HG03558 (cell line): Measurements from ENCODE around the gene MUC5B.

Experiments used
- ATAC-seq: cut with Tn5 transposase; IDR thresholded peaks from one replicate; pipeline ENCODE4 v1.9.1; 2021; ENCODE audit warnings: moderate number of reproducible peaks; ENCODE audit not compliant: unreplicated experiment; ENCODE audit errors: extremely low read depth

The MUC5B gene

DNA sequence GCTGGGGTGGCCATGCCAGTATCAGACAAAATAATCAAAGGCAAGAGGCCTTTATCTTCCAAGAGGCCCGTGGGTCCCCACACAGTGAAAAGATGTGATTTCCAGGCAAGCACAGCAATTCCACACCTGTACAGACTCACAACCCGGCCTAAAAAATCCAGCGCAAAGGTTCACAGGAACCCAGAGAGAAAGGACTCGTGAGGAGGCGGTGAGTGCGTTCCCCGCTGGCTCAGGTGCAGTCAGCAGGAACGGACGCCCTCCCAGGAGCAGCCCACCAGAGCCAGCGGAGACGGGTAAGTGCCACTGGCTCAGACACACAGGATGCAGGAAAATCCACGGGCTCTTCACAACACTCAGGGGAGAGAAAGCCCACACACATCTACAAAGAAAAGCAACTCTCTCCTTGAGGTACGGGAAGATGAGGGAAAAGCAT is 82.2 kb downstream of the MUC5B start:
- no peak for ATAC-seq

DNA sequence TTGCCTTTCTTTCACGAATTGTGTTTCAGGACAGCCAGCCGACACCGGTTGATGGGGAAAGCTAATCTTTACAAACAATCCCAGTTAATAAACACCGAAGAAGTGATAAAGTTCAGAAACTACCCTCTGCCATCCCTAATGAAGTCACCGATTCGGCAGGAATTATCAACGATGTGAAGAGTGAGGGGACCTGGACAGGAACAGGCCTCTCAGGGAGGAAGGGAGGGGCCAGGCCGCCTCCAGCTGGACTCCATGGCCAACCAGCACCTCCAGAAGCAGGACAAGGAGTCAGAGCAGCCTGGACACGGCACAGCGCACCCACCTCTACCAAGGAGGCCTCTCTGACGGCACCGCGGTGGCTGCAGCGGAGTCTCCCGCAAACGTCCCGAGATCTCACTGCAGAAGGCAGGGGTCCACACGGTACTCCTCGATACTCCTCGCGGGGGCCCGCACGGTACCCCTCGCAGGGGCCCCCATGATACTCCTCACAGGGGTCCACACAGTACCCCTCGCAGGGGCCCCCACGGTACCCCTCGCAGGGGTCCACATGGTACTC is 82.7 kb downstream of the MUC5B start:
- no peak for ATAC-seq

DNA sequence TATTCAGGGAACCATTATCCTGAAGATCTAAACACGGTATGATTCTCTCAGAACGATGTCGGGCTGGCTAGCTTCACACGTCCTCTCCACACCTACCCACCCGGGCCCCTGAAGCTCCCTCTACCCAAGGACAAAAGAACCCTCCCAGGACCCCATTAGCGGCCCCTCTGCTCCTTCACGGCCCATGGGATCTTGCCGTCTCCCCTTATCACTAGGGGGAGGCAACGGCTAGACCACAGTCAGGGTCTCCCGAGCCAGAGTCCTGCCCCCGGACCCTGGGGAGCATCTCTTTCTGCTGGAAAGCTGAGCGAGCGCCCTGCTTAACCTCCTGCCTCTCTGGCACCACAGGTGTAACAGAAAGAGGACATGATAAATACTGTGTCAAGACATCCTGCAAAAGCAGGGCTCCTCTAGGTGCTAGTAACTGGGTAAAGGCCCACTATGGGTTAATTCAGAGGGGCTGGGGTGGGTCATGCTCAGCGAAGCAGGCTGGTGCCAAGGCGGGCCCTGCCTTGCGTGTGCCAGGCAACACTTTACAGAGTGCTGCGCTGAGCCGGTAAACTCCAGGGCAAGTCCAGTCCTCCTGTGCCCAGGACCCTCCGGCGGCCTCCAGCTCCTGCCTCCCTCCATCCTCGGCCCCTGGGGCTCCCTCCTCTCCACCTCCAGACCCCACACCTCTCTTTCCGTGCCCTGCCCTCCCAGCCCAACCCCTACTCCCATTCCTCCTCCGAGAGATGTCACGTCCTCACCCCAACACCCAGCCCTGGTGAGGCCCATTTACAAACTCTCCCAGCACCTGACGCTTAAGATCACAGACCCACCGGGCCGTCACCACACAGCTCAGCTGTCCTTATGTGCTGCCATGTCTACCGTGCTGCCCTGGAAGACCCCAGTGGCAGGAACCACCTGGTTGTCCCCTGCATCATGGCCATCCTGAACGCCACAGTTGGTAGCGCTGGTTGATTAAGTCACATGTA is 83.6 kb downstream of the MUC5B start:
- ATAC-seq: no peak

DNA sequence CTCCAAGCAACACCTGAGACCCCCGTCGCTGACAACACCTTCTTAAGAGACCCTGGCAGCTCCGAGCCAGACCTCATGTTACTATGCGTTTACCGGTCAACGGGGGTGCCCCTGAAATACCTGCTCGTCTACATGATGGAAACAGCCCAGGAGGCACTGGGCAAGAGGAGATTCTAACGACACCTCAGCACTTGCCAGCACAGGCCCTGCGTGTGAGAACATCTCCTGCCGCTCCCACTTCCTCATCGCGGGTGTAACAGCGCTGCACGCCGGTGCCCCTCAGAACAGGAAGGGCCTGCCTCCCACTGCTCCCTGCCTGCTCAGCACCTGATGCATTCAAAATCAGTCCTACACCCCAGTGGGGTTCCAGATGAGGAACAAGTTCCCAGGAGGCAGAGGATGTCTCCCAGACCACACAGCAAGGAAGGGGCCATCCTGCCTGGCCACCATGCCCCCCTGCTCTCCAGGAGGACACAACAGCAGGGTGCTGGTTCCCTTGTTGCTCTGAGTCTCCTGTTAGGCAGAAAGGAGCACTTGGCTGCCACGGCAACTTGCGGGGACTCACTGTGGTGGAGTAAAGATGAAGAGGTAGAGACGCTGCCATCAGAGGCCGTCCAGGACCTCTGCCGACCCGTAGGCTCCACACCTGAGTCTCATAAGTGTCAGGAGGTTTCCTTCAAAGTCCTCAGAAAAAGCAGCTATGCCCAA is 84.5 kb downstream of the MUC5B start:
- ATAC-seq: no peak

DNA sequence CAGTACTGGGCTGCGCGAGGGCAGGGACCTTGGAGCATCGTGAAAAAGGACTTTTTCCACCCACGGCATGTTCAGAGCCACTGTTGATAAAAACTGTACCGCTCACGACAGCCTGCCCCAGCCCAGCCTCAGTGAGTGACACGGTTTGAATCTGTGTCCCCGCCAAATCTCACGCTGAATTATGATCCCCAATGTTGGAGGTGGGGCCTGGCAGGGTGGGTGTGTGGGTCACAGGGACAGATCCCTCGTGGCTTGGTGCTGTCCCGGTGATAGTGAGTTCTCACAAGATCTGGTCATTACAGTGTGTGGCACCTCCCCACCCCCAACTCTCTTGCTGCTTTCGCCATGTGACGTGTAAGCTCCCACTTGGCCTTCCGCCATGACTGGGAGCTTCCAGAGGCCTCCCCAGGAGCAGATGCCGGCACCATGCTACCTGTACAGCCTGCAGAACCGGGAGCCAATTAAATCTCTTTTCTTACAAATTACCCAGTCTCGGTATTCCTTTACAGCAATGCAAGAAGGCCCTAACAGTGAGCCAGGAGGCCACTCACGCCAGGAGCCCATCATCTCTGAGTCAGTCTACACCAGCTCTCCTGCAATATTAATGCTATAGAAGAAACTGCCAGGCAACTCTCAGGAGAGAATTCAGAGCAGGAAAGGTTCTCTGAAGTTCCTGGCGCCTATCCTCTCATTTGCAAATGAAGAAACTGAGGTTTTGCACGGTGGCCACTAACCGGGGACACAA is 85.3 kb downstream of the MUC5B start:
- no peak for ATAC-seq

DNA sequence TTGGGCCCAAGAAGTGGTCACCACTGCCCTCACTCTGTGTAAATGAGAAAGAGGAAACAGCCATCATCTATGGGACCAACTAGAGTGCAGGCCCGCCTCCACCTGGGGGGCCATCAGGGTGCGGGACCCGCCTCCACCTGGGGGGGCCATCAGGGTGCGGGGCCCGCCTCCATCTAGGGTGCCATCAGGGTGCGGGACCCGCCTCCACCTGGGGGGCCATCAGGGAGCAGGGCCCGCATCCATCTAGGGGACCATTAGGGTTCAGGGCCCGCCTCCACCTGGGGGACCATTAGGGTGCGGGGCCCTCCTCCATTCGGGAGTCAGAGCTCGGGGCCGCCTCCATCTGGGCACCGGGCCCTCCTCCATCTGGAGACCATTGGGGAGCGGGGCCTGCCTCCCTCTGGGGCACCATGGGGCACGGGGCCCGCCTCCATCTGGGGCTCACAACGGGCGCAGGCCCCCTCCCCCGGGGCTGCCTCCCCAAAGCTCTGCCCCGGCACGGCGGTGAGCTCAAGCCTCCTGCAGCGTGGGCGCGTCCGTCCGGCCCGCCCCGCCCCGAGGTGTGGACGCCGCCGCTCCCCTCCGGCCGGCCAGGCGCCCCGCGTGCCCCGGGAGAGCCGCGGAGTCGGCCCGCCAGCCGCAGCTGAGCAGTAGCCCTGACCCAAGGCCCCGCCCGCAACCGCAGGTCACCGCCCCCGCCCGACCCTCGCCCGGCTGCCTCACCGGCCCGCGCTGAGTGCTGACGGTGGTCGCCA is 86.1 kb downstream of the MUC5B start:
- peak; percentile 17 for ATAC-seq

DNA sequence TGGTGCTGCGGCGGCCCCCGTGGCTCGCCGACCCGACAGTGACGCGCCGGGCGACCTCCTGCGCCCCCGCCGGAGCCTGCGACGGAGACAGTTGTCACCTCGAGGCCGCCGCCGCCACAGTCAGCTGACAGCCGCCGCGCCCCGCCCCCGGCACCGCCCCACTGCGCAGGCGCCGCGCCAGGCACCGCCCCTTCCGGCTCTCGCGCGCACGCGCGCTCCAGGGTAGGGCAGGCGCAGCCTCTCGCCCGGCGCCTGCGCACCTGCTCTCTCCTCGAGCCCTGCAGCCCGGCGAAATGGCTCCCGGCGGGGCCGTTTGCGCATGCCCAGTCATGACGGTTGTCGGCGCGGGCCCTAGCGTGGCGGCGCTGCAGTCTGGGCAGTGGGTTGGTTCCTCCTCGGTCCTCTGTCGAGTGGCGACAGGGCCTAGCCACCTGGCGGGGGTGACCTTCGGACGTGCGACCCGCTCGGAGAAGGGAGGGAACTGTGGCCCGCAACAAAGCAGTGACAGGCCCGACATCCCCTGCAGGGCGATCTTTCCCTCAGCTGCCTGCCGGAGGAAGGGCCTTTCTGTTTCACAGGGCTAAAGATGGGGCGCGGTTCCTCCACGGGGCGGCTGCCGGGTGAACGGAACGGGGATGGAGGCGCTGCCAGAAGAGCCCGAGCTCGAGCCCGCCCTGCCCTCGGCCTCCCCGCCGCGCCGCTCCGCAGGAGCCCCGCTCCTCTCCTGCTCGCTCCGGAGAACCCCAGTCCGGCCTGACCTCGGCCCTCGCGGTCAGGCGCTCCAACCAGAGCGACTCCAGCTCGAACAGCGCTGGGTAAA is 86.8 kb downstream of the MUC5B start, which contains the start of gene TOLLIP:
Gene TOLLIP, minus strand, starts transcription at position 135 of the 820 bp plus-strand sequence. Its CDS starts 134 bp downstream, at position 1.
- peak; percentile 42 for ATAC-seq

DNA sequence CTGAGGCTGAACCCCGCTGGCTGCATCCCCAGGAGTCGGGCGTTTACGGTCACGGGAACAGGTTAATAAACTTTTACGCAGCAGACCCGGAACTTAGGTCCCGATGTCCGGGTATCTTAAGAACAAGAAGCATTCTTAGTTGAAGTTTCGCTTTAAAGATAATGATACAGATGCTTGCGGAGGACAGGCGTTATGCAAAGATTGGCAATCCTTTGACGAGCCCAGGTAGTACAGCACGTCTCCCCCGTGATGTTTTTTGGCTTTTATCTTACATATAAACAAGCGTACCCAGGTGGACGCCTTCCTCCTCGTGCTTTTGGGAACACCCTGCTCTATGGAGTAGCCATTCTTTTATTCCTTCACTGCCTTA is 87.4 kb downstream of the MUC5B start:
- no peak for ATAC-seq

DNA sequence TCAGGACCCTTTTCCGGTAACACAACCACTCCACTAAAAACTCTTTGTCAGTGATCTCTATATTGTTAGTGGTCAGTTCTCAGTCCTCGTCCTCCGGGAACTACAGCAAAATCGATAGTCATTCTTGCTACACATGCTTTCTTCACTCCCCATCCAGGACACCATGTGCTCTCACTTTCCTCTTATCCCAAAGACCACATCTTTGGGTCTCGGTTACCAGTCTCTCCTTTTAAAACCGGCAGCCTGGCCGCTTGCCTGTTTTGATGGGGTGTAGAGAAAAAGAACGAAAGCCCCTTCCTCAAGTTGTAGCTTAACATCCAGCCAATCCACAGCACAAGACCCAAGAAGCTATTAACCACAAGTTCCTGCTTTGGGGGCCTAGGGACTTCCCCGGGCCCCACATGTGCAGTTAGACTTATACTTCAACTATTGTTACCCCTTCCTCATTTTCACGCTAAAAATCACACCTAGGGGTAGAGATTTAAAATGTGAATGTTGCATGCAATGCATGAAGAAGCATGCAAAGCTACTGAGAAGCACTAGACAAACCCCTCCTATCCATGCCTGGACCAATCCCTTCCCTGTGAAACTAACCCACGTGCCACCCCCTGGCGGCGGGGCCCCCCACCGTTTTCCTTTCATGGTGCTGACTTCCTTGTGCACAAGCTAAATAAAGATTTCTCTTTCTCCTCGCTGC is 88.1 kb downstream of the MUC5B start:
- ATAC-seq: no peak
